ENCODE measurements around the gene KDF1.

Gene KDF1

DNA sequence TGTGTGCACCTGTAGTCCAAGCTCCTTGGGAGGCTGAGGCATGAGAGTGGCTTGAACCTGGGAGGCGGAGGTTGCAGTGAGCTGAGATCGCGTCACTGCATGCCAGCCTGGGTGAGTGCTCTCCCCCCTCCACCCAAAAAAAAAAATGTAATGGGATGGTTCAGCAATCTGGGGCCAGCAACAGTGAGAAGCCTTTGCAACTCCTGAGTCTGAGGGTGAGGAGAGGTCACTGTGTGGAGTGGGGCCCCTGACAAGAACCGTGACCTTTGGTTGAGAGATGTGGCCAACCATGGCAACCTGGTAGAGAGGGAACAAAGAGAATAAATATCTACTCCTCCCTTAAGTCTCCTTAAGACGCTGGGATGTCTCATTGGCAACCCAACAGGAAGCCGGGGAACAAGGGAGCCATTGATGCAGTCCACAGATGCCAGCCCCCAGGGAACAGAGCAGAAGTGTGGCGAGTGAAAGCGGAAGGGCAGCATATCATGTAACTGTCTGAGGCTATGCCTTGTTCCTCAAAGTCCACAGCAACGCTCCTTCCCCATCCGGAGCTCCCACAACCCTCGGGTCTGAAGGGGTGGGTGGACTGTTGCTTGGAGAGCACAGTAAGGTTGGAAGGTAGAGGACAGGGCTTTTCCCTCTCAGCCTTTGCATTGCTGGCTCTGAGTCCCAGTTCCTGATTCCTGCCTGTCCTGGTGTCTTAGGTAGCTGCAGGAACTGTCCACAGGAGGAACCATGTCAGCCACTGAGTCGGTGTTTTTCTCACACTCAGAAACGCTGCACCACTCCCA lies 41.5 kb upstream of the KDF1 start:
- no peaks in the 10 kb centered on the region for H3K27me3 ChIP-seq (ENCODE audit: control insufficient read depth in 1 of 2, insufficient read depth in 2 of 2, low read length in 2 of 2)
- H3K4me1 ChIP-seq (ENCODE audit: control insufficient read depth, insufficient read depth, low read length), result peaks cover 81% of the 10 kb centered on the region
- peak overlapping the region in 1 of 2 donors; percentile 47 for H3K9ac ChIP-seq (ENCODE audit: low read length in 2 of 2)
- no peak overlapping the region for H3K4me3 ChIP-seq (ENCODE audit: low read length in 2 of 2)
- peak overlapping the region; percentile 89 for H3K27ac ChIP-seq (ENCODE audit: low read length)
- peaks cover 19 to 20% of the 10 kb centered on the region in 2 donors for H3K36me3 ChIP-seq (ENCODE audit: control insufficient read depth in 2 of 2, insufficient read depth in 2 of 2, low read length in 2 of 2)
- no peaks in the 10 kb centered on the region for H3K9me3 ChIP-seq (ENCODE audit: control insufficient read depth in 2 of 2, low read length in 2 of 2)

DNA sequence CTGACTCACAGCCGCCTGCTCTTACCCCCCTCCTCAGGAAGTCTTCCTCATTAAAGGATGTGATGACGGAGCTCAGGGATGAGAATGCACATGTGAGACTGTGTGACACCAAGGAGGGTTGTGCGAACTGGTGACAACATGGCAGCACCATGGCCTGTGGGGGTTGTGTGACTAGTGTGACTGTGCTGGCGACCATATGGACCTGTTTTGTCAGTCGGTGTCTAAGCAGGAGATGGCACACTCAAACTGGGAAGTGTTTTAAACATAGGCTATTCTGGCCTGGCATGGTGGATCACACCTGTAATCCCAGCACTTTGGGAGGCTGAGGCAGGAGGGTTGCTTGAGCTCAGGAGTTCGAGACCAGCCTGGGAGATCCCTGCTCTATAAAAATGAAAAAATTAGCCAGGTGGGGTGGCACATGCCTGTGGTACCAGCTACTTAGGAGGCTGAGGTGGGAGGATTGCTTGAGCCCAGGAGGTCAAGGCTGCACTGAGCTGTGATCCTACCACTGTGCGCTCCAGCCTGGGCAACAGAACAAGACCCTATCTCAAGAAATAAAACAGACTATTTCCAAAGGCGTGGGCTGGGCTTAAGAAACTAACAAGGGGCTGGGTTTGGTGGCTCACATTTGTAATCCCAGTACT lies 40.7 kb upstream of the KDF1 start:
- Histone ChIP-seq H3K4me3 (ENCODE audit: low read length in 2 of 2) (no peak overlapping the region), H3K9me3 (ENCODE audit: control insufficient read depth in 2 of 2, low read length in 2 of 2) (no peaks in the 10 kb centered on the region), H3K36me3 (ENCODE audit: control insufficient read depth in 2 of 2, insufficient read depth in 2 of 2, low read length in 2 of 2) (peaks cover 12 to 13% of the 10 kb centered on the region in 2 donors), H3K4me1 (ENCODE audit: control insufficient read depth, insufficient read depth, low read length) (peaks cover 81% of the 10 kb centered on the region), H3K27ac (ENCODE audit: low read length) (peak overlapping the region; percentile 89), H3K27me3 (ENCODE audit: control insufficient read depth in 1 of 2, insufficient read depth in 2 of 2, low read length in 2 of 2) (no peaks in the 10 kb centered on the region), H3K9ac (ENCODE audit: low read length in 2 of 2) (peak overlapping the region in 1 of 2 donors; percentile 36)

DNA sequence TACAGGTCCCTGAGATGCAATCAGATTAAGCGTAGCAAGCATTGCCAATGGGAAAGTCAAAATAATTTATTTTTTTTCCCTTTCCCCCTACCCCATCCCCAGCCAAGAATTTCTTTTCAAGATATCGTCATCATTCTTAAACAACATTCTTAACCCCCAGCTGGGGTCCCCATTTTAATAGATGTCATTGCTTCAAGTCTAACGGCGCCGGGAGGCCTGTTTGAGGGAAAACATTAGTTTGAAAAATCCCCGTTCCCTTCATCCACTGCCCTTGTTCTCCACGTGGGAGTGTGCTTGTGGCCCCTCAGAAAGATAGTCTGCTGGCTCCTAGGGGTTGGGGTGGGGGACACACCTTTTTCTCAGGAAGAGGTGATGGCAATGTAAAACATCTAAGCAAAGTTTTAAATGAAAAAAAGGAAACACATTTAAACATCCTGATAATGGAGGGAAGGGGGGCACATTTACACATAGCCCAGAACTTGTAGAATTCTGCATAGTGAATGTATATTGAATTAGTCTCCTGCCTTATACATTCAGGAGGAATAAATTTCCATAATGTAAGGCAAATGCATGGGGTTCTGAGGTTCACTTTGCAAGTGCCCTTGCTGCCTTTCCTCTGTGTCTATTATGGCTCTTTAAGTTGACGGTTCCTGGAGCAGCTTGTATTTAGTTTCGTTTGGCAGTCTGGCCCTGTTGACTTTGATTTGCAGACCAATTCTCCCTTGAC lies 40.0 kb upstream of the KDF1 start:
- Histone ChIP-seq H3K4me3 (ENCODE audit: low read length in 2 of 2) (peak overlapping the region in 1 of 2 donors; percentile 10), H3K9me3 (ENCODE audit: control insufficient read depth in 2 of 2, low read length in 2 of 2) (no peaks in the 10 kb centered on the region), H3K36me3 (ENCODE audit: control insufficient read depth in 2 of 2, insufficient read depth in 2 of 2, low read length in 2 of 2) (peaks cover 6 to 7% of the 10 kb centered on the region in 2 donors), H3K27ac (ENCODE audit: low read length) (peak overlapping the region; percentile 89), H3K4me1 (ENCODE audit: control insufficient read depth, insufficient read depth, low read length) (peaks cover 78% of the 10 kb centered on the region), H3K9ac (ENCODE audit: low read length in 2 of 2) (peak overlapping the region; percentile 47 to 51), H3K27me3 (ENCODE audit: control insufficient read depth in 1 of 2, insufficient read depth in 2 of 2, low read length in 2 of 2) (peaks cover 0 to 1% of the 10 kb centered on the region in 2 donors)

DNA sequence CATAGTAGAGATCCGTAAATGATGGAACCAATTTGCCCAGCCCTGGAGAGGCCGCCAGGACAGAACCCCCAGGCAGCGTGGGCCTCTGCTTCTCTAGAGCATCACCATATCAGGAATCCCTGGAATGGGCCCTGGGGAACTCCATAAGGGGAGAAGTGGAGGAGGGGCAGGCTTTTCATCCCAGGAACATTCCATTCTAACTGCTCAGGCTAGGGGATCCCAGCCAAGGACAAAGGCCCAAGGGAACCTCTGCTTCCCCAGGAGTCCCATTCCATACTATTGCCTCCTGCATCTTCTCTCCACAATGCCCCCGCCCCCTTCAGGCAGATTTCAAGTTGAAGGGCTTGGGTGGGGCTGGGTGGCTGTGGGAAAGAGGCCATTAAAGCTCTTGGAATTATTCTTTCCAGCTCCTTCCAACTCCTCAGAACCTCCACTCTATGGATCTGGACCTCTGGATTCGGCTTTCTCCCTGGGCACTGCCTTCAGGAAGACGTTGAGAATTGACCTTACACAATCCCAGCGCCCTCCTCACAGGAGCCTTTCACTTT lies 39.2 kb upstream of the KDF1 start:
- H3K9ac ChIP-seq (ENCODE audit: low read length in 2 of 2), result peak overlapping the region; percentile 51 to 56
- H3K36me3 ChIP-seq (ENCODE audit: control insufficient read depth in 2 of 2, insufficient read depth in 2 of 2, low read length in 2 of 2), result peaks cover 3 to 5% of the 10 kb centered on the region in 2 donors
- H3K4me3 ChIP-seq (ENCODE audit: low read length in 2 of 2), result peak overlapping the region in 1 of 2 donors; percentile 10
- H3K9me3 ChIP-seq (ENCODE audit: control insufficient read depth in 2 of 2, low read length in 2 of 2), result no peaks in the 10 kb centered on the region
- H3K27ac ChIP-seq (ENCODE audit: low read length), result peak overlapping the region; percentile 89
- peaks cover 0 to 4% of the 10 kb centered on the region in 2 donors for H3K27me3 ChIP-seq (ENCODE audit: control insufficient read depth in 1 of 2, insufficient read depth in 2 of 2, low read length in 2 of 2)
- peaks cover 78% of the 10 kb centered on the region for H3K4me1 ChIP-seq (ENCODE audit: control insufficient read depth, insufficient read depth, low read length)

DNA sequence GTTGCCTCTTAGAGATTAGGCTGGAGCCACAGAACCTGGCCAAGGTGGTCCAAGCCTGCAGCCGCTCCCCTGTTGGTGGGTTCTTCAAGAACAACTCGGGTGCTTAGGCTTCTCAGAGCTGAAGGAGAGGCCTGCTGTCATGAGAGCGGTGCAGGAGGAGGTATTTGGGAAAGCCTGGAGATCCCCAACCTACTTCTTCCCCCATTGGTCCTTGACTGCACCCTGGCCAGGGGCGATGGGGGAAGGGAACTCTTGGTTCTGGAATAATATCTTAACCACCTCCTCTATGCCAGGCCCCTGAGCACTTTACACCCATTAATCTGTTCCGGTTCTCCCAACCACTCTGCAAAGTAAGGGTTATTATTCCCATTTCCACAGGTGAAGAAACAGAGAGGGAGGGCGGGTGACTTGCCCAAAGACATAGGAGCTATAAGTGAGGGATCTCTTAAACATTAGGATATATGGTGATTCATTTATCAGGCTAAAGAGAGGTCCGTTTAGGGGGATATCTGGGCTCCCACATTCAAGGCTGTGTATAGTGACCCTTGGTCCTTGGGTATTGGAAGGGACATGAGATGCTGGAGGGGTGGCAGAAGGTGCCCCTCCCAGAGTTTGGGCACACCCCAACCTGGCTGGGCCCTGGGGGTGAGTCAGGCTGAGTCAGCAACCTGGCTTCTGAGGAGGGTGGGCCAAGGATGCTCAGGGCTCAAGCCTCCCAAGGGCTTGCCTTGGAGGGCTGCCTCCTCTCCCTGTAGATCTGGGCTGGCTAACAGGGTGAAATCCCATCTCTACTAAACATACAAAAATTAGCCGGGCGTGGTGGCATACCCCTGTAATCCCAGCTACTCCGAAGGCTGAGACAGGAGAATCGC lies 38.4 kb upstream of the KDF1 start:
- peaks cover 0 to 4% of the 10 kb centered on the region in 2 donors for H3K27me3 ChIP-seq (ENCODE audit: control insufficient read depth in 1 of 2, insufficient read depth in 2 of 2, low read length in 2 of 2)
- H3K27ac ChIP-seq (ENCODE audit: low read length), result peak overlapping the region; percentile 89
- no peak overlapping the region for H3K4me3 ChIP-seq (ENCODE audit: low read length in 2 of 2)
- H3K4me1 ChIP-seq (ENCODE audit: control insufficient read depth, insufficient read depth, low read length), result peaks cover 73% of the 10 kb centered on the region
- H3K36me3 ChIP-seq (ENCODE audit: control insufficient read depth in 2 of 2, insufficient read depth in 2 of 2, low read length in 2 of 2), result peaks cover 3 to 5% of the 10 kb centered on the region in 2 donors
- H3K9ac ChIP-seq (ENCODE audit: low read length in 2 of 2), result peak overlapping the region in 1 of 2 donors; percentile 56
- H3K9me3 ChIP-seq (ENCODE audit: control insufficient read depth in 2 of 2, low read length in 2 of 2), result no peaks in the 10 kb centered on the region

DNA sequence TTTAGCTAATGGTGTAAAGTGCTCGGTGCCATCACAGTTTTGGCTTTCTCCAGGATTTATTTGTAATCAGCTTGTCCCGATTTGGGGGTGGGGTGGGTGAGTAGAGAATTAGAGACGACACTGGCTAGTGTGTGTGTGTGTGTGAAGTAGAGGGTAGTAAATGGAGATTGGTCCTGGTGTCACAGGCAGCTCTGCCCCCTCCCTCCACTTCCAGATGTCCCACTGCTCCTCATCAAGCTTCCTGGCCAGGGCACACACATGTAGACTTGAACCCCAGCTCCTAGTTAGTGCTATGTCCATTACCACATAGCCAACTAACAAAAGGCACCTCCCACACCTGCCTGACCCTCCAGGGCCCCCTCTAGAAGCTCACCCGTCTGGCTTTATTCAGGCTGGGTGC lies 36.4 kb upstream of the KDF1 start:
- H3K4me1 ChIP-seq (ENCODE audit: control insufficient read depth, insufficient read depth, low read length), result peaks cover 71% of the 10 kb centered on the region
- H3K27me3 ChIP-seq (ENCODE audit: control insufficient read depth in 1 of 2, insufficient read depth in 2 of 2, low read length in 2 of 2), result peaks cover 6 to 12% of the 10 kb centered on the region in 2 donors
- H3K36me3 ChIP-seq (ENCODE audit: control insufficient read depth in 2 of 2, insufficient read depth in 2 of 2, low read length in 2 of 2), result no peaks in the 10 kb centered on the region
- H3K27ac ChIP-seq (ENCODE audit: low read length), result no peak overlapping the region
- peak overlapping the region in 1 of 2 donors; percentile 16 for H3K9ac ChIP-seq (ENCODE audit: low read length in 2 of 2)
- no peak overlapping the region for H3K4me3 ChIP-seq (ENCODE audit: low read length in 2 of 2)
- no peaks in the 10 kb centered on the region for H3K9me3 ChIP-seq (ENCODE audit: control insufficient read depth in 2 of 2, low read length in 2 of 2)

DNA sequence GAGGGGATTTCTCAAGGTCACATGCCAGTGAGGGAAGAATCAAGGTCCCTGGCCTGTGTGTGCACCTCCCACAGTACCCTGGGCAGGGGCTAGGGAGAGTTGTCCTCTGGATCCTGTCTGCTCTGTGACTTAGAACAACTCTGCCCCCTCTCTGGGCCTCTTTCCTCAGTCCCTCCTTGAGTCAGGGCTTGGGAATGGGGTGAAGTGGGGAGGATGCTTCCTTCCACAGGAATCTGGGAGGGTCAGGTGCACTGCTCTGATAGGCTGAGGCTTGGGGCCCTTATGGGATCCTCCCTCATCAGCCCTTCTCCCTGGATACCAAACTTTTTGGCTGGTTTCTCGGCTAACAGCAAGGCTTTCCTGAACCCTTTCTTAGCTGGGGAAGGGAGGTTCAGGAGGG lies 35.8 kb upstream of the KDF1 start:
- Histone ChIP-seq H3K27ac (ENCODE audit: low read length) (peak overlapping the region; percentile 41), H3K9me3 (ENCODE audit: control insufficient read depth in 2 of 2, low read length in 2 of 2) (no peaks in the 10 kb centered on the region), H3K9ac (ENCODE audit: low read length in 2 of 2) (peak overlapping the region; percentile 16 to 21)

DNA sequence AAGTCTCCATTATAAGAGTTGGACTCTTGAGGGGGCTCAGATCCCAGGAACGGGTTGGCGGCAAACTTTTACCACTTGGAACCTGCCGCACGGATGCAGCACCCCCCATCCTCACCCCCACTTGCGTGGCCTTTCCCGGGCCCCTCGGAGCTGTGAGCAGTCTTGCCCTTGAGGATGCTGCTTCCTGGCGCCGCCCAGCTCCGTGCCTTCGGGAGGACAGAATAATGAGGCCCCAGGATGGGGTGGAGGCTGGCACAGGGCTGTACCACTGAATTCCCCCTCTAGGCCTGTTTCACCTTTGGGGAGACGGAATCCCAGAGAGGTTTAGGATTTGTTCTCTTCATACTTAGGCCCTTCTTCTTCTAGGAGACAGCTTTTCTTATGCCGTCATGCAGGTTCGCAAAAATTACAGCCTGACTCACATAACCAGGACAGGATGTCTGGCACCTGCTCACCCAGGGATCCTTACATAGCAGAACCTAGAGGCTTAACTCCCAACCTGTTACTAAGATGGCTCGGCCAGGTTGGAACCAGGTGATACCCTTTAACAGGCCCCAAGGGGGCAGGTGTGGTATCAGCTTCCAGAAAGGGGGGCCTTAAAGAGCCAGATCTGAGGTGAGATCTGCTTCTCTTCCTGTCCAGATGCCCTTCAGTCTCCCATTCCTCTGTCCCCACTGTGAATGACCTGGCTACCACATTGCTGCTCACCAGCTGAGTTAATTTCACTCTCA lies 34.7 kb upstream of the KDF1 start:
- H3K27me3 ChIP-seq (ENCODE audit: control insufficient read depth in 1 of 2, insufficient read depth in 2 of 2, low read length in 2 of 2), result peaks cover 7 to 13% of the 10 kb centered on the region in 2 donors
- H3K36me3 ChIP-seq (ENCODE audit: control insufficient read depth in 2 of 2, insufficient read depth in 2 of 2, low read length in 2 of 2), result no peaks in the 10 kb centered on the region
- H3K27ac ChIP-seq (ENCODE audit: low read length), result peak overlapping the region; percentile 18
- H3K9ac ChIP-seq (ENCODE audit: low read length in 2 of 2), result peak overlapping the region; percentile 41 to 55
- no peaks in the 10 kb centered on the region for H3K9me3 ChIP-seq (ENCODE audit: control insufficient read depth in 2 of 2, low read length in 2 of 2)
- H3K4me3 ChIP-seq (ENCODE audit: low read length in 2 of 2), result peak overlapping the region; percentile 62 to 75
- peaks cover 53% of the 10 kb centered on the region for H3K4me1 ChIP-seq (ENCODE audit: control insufficient read depth, insufficient read depth, low read length)

More for the DNA sequence above, 35.8 kb upstream of the KDF1 start:
- H3K36me3 ChIP-seq (ENCODE audit: control insufficient read depth in 2 of 2, insufficient read depth in 2 of 2, low read length in 2 of 2), result no peaks in the 10 kb centered on the region
- H3K4me1 ChIP-seq (ENCODE audit: control insufficient read depth, insufficient read depth, low read length), result peaks cover 64% of the 10 kb centered on the region
- H3K4me3 ChIP-seq (ENCODE audit: low read length in 2 of 2), result no peak overlapping the region
- peaks cover 7 to 13% of the 10 kb centered on the region in 2 donors for H3K27me3 ChIP-seq (ENCODE audit: control insufficient read depth in 1 of 2, insufficient read depth in 2 of 2, low read length in 2 of 2)

DNA sequence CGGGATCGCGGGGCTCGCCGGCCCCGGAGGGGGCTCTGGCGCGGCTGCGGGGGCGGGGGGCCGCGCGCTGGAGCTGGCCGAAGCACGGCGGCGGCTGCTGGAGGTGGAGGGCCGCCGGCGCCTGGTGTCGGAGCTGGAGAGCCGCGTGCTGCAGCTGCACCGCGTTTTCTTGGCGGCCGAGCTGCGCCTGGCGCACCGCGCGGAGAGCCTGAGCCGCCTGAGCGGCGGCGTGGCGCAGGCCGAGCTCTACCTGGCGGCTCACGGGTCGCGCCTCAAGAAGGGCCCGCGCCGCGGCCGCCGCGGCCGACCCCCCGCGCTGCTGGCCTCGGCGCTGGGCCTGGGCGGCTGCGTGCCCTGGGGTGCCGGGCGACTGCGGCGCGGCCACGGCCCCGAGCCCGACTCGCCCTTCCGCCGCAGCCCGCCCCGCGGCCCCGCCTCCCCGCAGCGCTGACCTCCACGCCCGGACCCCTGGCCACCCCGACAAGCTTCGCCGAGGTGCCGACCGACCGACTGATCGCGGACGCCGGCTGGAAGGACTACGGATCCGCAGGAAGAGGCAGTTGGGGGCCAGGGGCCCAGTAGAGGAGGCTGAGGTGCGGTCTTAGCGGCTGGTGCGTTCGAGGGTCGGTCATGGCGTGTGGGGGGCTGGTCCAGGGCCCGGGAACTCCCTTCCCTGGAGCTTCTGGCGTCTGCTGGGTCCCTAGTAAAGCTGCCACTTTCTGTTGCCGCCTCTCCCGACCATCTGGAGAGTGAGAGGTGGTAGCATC lies 33.9 kb upstream of the KDF1 start:
- H3K9me3 ChIP-seq (ENCODE audit: control insufficient read depth in 2 of 2, low read length in 2 of 2), result no peaks in the 10 kb centered on the region
- H3K36me3 ChIP-seq (ENCODE audit: control insufficient read depth in 2 of 2, insufficient read depth in 2 of 2, low read length in 2 of 2), result no peaks in the 10 kb centered on the region
- H3K4me3 ChIP-seq (ENCODE audit: low read length in 2 of 2), result peak overlapping the region; percentile 62 to 75
- peaks cover 46% of the 10 kb centered on the region for H3K4me1 ChIP-seq (ENCODE audit: control insufficient read depth, insufficient read depth, low read length)
- H3K27me3 ChIP-seq (ENCODE audit: control insufficient read depth in 1 of 2, insufficient read depth in 2 of 2, low read length in 2 of 2), result peaks cover 7 to 13% of the 10 kb centered on the region in 2 donors
- H3K27ac ChIP-seq (ENCODE audit: low read length), result peak overlapping the region; percentile 18
- peak overlapping the region; percentile 45 to 55 for H3K9ac ChIP-seq (ENCODE audit: low read length in 2 of 2)
